ENCODE measurements around the gene AGO3.

GRCh38 chr1:35883635-35884101, 47.2 kb upstream of the AGO3 start:
- TF ChIP-seq CTCF (IDR thresholded peaks at IDR 0.05): no peak
- TF ChIP-seq POLR2A (IDR thresholded peaks at IDR 0.05): no peak
